Vagina (tissue), 2 donors: ENCODE results near the gene TNFRSF14. TPM values are rescaled to one million over a fixed set of nuclear protein-coding genes. Genes with fewer than 3 reads are reported as not detected.

ENCODE experiments used
- DNase-seq, 2 donors: peaks; one replicate each; pipeline ENCODE4 v3.0.0-alpha.2; 2017; ENCODE audit errors: extremely low spot score in 2 of 2
- H3K27ac ChIP-seq: fragments of 200-600 bp; sonication (generic); one replicate; pipeline ENCODE4 v1.5.1; 2019
- H3K27me3 ChIP-seq: fragments of 200-600 bp; sonication (generic); one replicate; pipeline ENCODE4 v1.5.1; 2019
- H3K36me3 ChIP-seq, 2 donors: fragments of 200-600 bp; sonication (generic); one replicate each; pipeline ENCODE4 v1.5.1; 2017 to 2019
- H3K4me1 ChIP-seq: fragments of 200-600 bp; sonication (generic); one replicate; pipeline ENCODE4 v1.5.1; 2019
- H3K4me3 ChIP-seq, 2 donors: fragments of 200-600 bp; sonication (generic); 1 replicate in 1 of 2; 2 replicates in 1 of 2; pipeline ENCODE4 v1.5.1; 2016 to 2019
- H3K9me3 ChIP-seq: fragments of 200-600 bp; sonication (generic); one replicate; pipeline ENCODE4 v1.5.1; 2019
- POLR2A ChIP-seq, 2 donors: fragments of 450-650 bp; IDR thresholded peaks; one replicate each; pipeline ENCODE4 v1.6.1; 2017; ENCODE audit warnings: antibody characterized with exemption in 2 of 2, mild to moderate bottlenecking in 2 of 2, moderate library complexity in 2 of 2
- POLR2AphosphoS5 ChIP-seq, 2 donors: sonication (generic); formaldehyde crosslinking; IDR thresholded peaks; one replicate each; pipeline ENCODE4 v1.9.0; 2017; ENCODE audit warnings: antibody characterized with exemption in 2 of 2, mild to moderate bottlenecking in 2 of 2, low read depth in 1 of 2; ENCODE audit not compliant: insufficient read depth in 1 of 2
- intact Hi-C: fragments of 100-400 bp; cut with DNase I; formaldehyde crosslinking; loops from one replicate; pipeline ENCODE4 v1.15.1; 2023
- total RNA-seq: library from RNA; depleted of rRNA; stranded (reverse); fragments of >200 nt; gene quantifications from one replicate; pipeline ENCODE4 v1.2.3, GENCODE V29; 2016
- TF ChIP-seq, protein P1 (sequence below), 3 experiments: fragments of 450-650 bp in 2 of 3; fragments of 200-600 bp in 1 of 3; sonication (generic) in 1 of 3; IDR thresholded peaks; one replicate each; pipeline ENCODE4 v1.5.1; 2017 to 2019; ENCODE audit warnings: antibody characterized with exemption in 3 of 3, mild to moderate bottlenecking in 2 of 3, moderate library complexity in 2 of 3

Gene TNFRSF14
- total RNA-seq, 1 donor from 2014 or later, result 49.6 TPM

DNA sequence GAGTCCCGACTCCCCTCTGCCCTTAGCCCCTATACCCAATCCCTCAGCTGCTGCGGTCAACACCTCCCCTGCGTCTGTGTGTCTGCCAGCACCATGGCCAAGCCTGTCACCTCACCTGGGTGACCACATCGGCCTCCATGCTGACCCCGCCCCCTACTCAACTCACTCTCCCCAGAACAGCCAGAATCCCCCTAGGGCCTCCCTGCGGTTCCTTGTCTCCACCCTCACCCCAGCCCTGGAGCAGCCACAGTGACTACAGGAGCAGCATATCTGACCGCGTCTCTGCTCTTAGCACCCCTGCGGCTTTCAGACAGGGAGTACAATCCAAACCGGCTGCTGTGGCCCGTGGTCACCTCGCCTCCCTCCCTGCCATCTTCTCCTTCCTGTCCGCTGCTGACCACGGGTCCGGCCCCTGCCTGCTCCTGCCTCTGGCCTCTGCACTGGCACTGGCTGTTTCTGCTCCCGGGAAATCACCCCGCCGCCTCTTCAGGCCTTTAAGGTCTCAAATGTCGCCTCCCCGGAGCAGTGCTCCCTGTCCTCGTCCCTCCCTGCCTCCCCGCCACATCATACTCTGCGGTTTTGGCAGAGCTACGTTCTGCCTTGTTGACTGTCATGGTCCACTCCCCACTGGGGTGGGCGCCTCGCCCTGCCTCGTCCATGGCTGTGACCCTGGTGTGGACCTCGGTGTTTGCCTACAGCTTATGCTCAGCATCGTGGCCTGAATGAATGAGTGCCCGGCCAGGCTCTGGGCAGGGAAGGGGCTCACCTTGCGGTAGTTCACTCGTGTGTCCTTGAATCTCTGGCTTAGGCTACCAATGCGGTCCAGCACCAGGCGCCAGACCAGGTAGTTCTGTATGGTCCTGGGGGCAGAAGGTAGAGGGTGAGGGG is 41.5 kb downstream of the TNFRSF14 start:
- no peak for DNase-seq
- H3K4me3 ChIP-seq, result no peak overlapping the region
- no peaks in the 10 kb centered on the region for H3K36me3 ChIP-seq
- intact Hi-C loops, result no loop called here
- H3K9me3 ChIP-seq, result no peaks in the 10 kb centered on the region
- H3K27me3 ChIP-seq, result no peaks in the 10 kb centered on the region
- H3K4me1 ChIP-seq, result peaks cover 18% of the 10 kb centered on the region
- no peak overlapping the region for H3K27ac ChIP-seq
- TF ChIP-seq POLR2A (IDR thresholded peaks at IDR 0.05) (no peak), POLR2AphosphoS5 (IDR thresholded peaks at IDR 0.05; ENCODE audit: insufficient read depth in 1 of 2, low read depth in 1 of 2) (no peak)
- TF ChIP-seq, protein P1, sequence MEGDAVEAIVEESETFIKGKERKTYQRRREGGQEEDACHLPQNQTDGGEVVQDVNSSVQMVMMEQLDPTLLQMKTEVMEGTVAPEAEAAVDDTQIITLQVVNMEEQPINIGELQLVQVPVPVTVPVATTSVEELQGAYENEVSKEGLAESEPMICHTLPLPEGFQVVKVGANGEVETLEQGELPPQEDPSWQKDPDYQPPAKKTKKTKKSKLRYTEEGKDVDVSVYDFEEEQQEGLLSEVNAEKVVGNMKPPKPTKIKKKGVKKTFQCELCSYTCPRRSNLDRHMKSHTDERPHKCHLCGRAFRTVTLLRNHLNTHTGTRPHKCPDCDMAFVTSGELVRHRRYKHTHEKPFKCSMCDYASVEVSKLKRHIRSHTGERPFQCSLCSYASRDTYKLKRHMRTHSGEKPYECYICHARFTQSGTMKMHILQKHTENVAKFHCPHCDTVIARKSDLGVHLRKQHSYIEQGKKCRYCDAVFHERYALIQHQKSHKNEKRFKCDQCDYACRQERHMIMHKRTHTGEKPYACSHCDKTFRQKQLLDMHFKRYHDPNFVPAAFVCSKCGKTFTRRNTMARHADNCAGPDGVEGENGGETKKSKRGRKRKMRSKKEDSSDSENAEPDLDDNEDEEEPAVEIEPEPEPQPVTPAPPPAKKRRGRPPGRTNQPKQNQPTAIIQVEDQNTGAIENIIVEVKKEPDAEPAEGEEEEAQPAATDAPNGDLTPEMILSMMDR (IDR thresholded peaks at IDR 0.05), result no peak

DNA sequence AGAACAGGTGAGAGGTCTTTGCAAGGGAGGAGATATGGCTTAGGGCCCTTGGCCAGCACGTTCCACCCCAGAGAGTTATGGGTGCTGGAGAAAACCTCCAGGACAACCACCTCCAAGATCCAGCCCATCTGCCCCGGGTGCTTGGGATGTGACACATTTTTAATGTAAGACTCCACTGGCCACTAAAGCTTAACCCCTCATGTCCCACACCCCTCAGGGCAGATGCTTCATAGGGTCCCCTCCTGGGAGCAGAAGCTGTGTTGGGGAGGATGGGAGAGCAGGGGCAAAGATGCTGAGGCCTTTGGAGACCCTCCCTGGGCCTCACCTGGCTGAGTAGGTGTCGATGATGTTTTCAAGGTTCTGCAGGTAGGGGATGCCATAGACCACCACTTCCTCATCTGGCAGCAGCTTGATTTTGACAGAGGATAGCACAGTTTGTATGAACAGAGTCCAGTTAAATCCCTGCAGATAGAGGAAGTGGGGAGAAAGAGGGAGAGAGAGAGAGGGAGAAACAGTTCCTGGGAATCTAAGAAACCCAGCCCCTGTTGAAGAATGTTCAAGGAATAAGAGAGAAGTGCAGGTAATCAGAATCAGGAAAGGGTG is 42.3 kb downstream of the TNFRSF14 start:
- no peaks in the 10 kb centered on the region for H3K9me3 ChIP-seq
- intact Hi-C loops, result no loop called here
- H3K4me1 ChIP-seq, result peaks cover 12% of the 10 kb centered on the region
- DNase-seq, result no peak
- H3K27ac ChIP-seq, result no peak overlapping the region
- no peaks in the 10 kb centered on the region for H3K27me3 ChIP-seq
- no peaks in the 10 kb centered on the region for H3K36me3 ChIP-seq
- no peak overlapping the region for H3K4me3 ChIP-seq
- TF ChIP-seq, protein P1 (IDR thresholded peaks at IDR 0.05), result no peak
- TF ChIP-seq POLR2A (IDR thresholded peaks at IDR 0.05) (no peak), POLR2AphosphoS5 (IDR thresholded peaks at IDR 0.05; ENCODE audit: insufficient read depth in 1 of 2, low read depth in 1 of 2) (no peak)

DNA sequence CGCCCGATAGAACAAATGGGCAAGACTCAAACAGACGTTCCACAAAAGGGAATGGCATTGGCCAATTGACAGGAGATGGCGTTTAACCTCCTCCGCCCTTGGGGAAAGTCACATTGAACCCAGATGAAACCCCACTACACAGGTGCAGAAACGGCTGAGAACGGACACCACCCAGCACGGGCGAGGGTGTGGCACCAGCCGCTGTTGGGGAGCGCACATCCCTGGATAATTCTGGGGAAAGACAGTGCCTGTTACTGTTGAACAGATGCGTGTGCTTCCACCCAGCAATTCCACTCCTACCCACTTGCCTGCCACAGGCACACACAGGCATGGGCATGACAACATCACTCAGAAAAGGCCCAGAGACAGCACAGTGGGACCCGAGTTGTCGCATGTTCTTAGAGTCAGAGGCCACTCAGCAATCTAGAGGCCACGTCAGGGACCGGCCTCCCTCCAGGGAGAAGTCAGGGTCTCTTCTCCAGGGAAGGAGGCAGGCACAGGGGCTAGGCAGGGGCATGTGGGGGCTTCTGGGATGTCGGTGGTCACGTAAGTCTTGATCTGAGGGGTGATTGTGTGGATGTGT is 45.6 kb downstream of the TNFRSF14 start:
- no peak for DNase-seq
- intact Hi-C loops, result no loop called here
- no peaks in the 10 kb centered on the region for H3K4me1 ChIP-seq
- no peaks in the 10 kb centered on the region for H3K27me3 ChIP-seq
- H3K4me3 ChIP-seq, result no peak overlapping the region
- no peaks in the 10 kb centered on the region for H3K36me3 ChIP-seq
- H3K27ac ChIP-seq, result no peak overlapping the region
- H3K9me3 ChIP-seq, result no peaks in the 10 kb centered on the region
- no peak for TF ChIP-seq POLR2A (IDR thresholded peaks at IDR 0.05)
- TF ChIP-seq POLR2AphosphoS5 (IDR thresholded peaks at IDR 0.05; ENCODE audit: insufficient read depth in 1 of 2, low read depth in 1 of 2), result no peak
- TF ChIP-seq, protein P1 (IDR thresholded peaks at IDR 0.05), result no peak

DNA sequence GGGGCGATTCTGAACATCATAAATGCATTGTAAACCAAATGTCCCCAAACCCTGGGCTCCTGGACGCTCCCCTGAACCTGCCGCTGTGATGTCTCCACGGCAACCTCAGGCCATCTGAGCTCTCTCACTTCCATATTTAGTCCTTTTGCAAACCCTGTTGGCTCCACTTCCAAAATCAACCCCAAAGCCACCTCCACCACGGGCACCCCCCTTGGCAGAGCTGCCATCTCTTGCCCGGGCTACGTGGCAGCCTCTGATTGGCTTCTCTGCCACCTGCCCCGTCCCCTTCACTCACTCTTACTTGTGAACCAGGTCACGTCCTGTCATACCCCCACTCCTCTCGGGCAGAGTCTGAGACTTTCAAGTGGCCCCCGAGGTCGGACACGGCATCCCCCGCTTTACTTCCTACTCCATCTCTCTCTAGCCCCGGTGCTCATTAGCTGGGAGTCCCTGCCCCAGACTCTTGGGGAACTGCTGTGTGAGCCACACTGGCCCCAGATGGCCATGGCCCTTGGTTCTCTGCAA is 46.2 kb downstream of the TNFRSF14 start:
- Histone ChIP-seq H3K4me3 (no peak overlapping the region), H3K27me3 (no peaks in the 10 kb centered on the region), H3K27ac (no peak overlapping the region), H3K36me3 (no peaks in the 10 kb centered on the region), H3K9me3 (no peaks in the 10 kb centered on the region), H3K4me1 (no peaks in the 10 kb centered on the region)
- TF ChIP-seq POLR2AphosphoS5 (IDR thresholded peaks at IDR 0.05; ENCODE audit: insufficient read depth in 1 of 2, low read depth in 1 of 2), result no peak
- TF ChIP-seq, protein P1 (IDR thresholded peaks at IDR 0.05), result no peak
- no peak for TF ChIP-seq POLR2A (IDR thresholded peaks at IDR 0.05)
- no peak for DNase-seq
- intact Hi-C loops, result no loop called here
